Chondrocyte (in vitro differentiated cells): ENCODE results near the gene ATP13A3. TPM values are rescaled to one million over a fixed set of nuclear protein-coding genes. Genes with fewer than 3 reads are reported as not detected.

Source experiments
- DNase-seq: peaks from one replicate; pipeline ENCODE4 v3.0.0; 2021; ENCODE audit warnings: mixed read lengths, low spot score
- H3K27ac Mint-ChIP-seq: one replicate; pipeline ENCODE4 v1.8.0; 2021; ENCODE audit warnings: mild to moderate bottlenecking, moderate library complexity, mixed read lengths; ENCODE audit not compliant: unreplicated experiment
- H3K27me3 Mint-ChIP-seq: 2 replicates; pipeline ENCODE4 v1.8.0; 2021; ENCODE audit warnings: low read depth, mixed read lengths
- H3K36me3 Mint-ChIP-seq: 2 replicates; pipeline ENCODE4 v1.8.0; 2021; ENCODE audit warnings: low read depth, mixed read lengths
- H3K4me1 Mint-ChIP-seq: 2 replicates; pipeline ENCODE4 v1.8.0; 2021; ENCODE audit warnings: low read depth, mild to moderate bottlenecking, mixed read lengths
- H3K4me3 Mint-ChIP-seq: one replicate; pipeline ENCODE4 v1.8.0; 2021; ENCODE audit warnings: mild to moderate bottlenecking, moderate library complexity, mixed read lengths; ENCODE audit not compliant: unreplicated experiment
- H3K9me3 Mint-ChIP-seq: 2 replicates; pipeline ENCODE4 v1.8.0; 2021; ENCODE audit warnings: low read depth, mixed read lengths
- CTCF ChIP-seq: fragments of 200-600 bp; sonication (generic); IDR thresholded peaks from 2 replicates; pipeline ENCODE4 v1.5.0; 2021; ENCODE audit warnings: antibody characterized with exemption, mild to moderate bottlenecking, moderate library complexity
- total RNA-seq: library from RNA; stranded (reverse); gene quantifications from 3 replicates; pipeline ENCODE4 v1.2.1, GENCODE V29; 2021

ATP13A3 gene
- total RNA-seq, 1 donor from 2014 or later, result 87.7 TPM

GRCh38 chr3:194423317-194423716 is 63.5 kb downstream of the ATP13A3 start:
- no peak for TF ChIP-seq CTCF
- Mint-ChIP-seq H3K4me1 (peaks cover 11% of the 10 kb centered on the region), H3K9me3 (no peaks in the 10 kb centered on the region), H3K36me3 (peaks cover 20% of the 10 kb centered on the region), H3K27ac (no peak overlapping the region), H3K4me3 (no peak overlapping the region), H3K27me3 (no peaks in the 10 kb centered on the region)
- DNase-seq, result no peak

DNA sequence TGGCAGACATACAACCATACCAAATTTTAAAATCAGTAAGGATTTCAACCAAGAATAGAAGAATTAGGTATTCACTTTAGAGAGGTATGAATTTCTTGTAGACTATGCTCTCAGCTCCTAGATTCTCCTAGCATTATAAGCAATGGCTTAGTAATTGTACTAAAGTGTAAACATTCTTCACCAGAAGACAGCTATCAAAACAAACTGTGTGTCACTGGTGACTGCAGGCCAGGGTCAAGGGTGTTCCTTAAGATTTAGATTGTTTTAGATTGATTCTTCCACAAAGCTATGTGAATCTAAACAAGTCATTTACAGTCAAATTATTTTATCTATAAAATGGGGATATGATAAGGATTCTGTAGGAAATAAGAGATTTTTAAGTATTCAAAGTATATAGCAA is 64.6 kb downstream of the ATP13A3 start:
- H3K27ac Mint-ChIP-seq, result no peak overlapping the region
- peaks cover 11% of the 10 kb centered on the region for H3K4me1 Mint-ChIP-seq
- no peak overlapping the region for H3K4me3 Mint-ChIP-seq
- no peaks in the 10 kb centered on the region for H3K9me3 Mint-ChIP-seq
- H3K36me3 Mint-ChIP-seq, result peaks cover 21% of the 10 kb centered on the region
- H3K27me3 Mint-ChIP-seq, result no peaks in the 10 kb centered on the region
- no peak for DNase-seq
- TF ChIP-seq CTCF, result no peak

GRCh38 chr3:194418671-194419070 is 68.1 kb downstream of the ATP13A3 start:
- TF ChIP-seq CTCF, result no peak
- Mint-ChIP-seq H3K27me3 (no peaks in the 10 kb centered on the region), H3K4me3 (no peak overlapping the region), H3K36me3 (peaks cover 19% of the 10 kb centered on the region), H3K9me3 (no peaks in the 10 kb centered on the region), H3K4me1 (peaks cover 11% of the 10 kb centered on the region), H3K27ac (no peak overlapping the region)
- no peak for DNase-seq

- Mint-ChIP-seq H3K27ac (no peak overlapping the region), H3K27me3 (no peaks in the 10 kb centered on the region), H3K36me3 (peaks cover 10% of the 10 kb centered on the region), H3K9me3 (no peaks in the 10 kb centered on the region), H3K4me3 (no peak overlapping the region), H3K4me1 (peaks cover 5% of the 10 kb centered on the region)
- TF ChIP-seq CTCF, result no peak
- DNase-seq, result no peak
These were observed 79.4 kb downstream of the ATP13A3 start for GRCh38 chr3:194407423-194407822.

DNA sequence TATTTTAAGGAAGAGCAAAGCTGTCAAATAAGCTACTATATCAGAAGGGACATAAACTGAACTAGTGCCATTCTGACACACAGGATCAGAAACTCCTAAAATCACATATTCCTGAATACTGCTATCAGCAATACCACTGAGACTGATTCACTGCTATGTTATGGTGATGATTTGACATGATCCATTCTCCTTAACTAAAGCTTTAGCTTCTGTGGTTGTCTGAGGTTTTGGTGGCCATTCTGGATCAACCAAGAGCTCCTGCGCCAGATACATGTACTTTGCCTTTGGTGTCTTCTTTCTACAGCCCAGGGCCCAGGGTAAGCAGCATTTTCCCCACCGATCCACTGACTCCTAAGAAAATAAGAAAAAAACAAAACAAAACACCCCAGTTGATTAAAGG is 81.0 kb downstream of the ATP13A3 start:
- H3K4me3 Mint-ChIP-seq, result no peak overlapping the region
- no peak for TF ChIP-seq CTCF
- no peaks in the 10 kb centered on the region for H3K9me3 Mint-ChIP-seq
- DNase-seq, result no peak
- H3K4me1 Mint-ChIP-seq, result peaks cover 5% of the 10 kb centered on the region
- no peak overlapping the region for H3K27ac Mint-ChIP-seq
- no peaks in the 10 kb centered on the region for H3K27me3 Mint-ChIP-seq
- peaks cover 6% of the 10 kb centered on the region for H3K36me3 Mint-ChIP-seq
